Omental fat pad (tissue), 4 donors: ENCODE results near the gene CHST8. TPM values are rescaled to one million over a fixed set of nuclear protein-coding genes. Genes with fewer than 3 reads are reported as not detected.

Experiments used
- ATAC-seq: fragments of 150-250 bp; one replicate; pipeline ENCODE4 v1.9.1; 2016; ENCODE audit warnings: mild to moderate bottlenecking, moderate library complexity; ENCODE audit not compliant: low FRiP score
- DNase-seq: peaks from one replicate; pipeline ENCODE4 v3.0.0-alpha.2; 2019; ENCODE audit warnings: low spot score
- total RNA-seq, 4 donors: library from RNA; depleted of rRNA; stranded (reverse); fragments of >200 nt; gene quantifications; one replicate each; pipeline ENCODE4 v1.1.0, GENCODE V29; 2016
- TF ChIP-seq, protein P1 (sequence below), 3 donors: fragments of 450-650 bp; IDR thresholded peaks; one replicate each; pipeline ENCODE4 v1.5.1; 2016 to 2017; ENCODE audit warnings: antibody characterized with exemption in 3 of 3, mild to moderate bottlenecking in 3 of 3, moderate library complexity in 2 of 3

CHST8 gene
- total RNA-seq, 4 donors from 2014 or later = 1.3 to 4.8 (median 1.4) TPM; not detected in 1

DNA sequence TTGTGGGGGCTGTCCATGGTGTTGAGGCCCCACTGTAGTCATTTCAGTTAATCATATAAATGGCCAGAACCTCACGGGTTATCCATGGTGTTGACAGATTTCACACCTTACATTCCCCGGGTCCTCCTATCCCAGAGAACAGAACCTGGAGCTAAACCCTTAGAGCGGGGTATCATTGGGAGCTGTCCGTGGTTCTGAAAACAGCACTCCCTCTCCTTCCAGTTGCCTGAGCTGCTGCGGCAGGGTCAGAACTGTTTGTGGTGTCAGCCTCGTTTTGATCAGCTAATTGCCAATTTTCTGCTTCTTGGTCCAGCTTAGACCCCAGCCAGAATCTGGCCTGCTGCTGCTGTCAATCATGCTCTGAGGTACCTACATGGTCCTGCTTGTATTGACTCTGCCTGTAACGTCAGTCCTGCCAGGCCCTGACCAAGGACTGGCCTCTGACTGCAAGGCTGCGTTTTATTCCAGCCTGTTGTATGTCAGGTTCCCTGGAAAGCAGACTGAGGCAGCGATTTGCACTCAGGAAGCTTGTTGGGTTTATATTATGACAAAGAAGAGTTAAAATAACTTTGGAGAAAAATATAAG is 119.2 kb downstream of the CHST8 start:
- DNase-seq = no peak
- no peak for ATAC-seq
- TF ChIP-seq, protein P1, sequence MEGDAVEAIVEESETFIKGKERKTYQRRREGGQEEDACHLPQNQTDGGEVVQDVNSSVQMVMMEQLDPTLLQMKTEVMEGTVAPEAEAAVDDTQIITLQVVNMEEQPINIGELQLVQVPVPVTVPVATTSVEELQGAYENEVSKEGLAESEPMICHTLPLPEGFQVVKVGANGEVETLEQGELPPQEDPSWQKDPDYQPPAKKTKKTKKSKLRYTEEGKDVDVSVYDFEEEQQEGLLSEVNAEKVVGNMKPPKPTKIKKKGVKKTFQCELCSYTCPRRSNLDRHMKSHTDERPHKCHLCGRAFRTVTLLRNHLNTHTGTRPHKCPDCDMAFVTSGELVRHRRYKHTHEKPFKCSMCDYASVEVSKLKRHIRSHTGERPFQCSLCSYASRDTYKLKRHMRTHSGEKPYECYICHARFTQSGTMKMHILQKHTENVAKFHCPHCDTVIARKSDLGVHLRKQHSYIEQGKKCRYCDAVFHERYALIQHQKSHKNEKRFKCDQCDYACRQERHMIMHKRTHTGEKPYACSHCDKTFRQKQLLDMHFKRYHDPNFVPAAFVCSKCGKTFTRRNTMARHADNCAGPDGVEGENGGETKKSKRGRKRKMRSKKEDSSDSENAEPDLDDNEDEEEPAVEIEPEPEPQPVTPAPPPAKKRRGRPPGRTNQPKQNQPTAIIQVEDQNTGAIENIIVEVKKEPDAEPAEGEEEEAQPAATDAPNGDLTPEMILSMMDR (IDR thresholded peaks at IDR 0.05) = no peak

DNA sequence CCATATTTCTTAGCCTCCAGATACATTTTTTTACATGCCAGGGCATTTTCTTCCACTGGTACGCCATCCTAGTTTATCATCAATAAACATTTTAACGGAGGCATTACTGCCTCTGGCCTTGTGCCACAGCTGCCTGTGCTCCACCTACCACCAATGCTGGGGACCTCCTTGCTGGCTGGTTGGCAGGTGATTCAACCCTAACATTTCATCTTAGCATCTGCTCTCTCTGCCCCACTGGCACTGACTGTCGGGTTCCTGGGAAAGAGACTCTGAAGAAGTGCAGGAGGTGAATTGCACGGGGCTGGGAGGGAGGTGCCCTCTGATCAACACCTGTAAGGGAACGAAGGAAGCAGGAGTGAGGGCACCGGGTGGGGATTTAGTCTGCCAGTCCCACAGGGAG is 123.5 kb downstream of the CHST8 start:
- no peak for ATAC-seq
- TF ChIP-seq, protein P1 (IDR thresholded peaks at IDR 0.05) = no peak
- no peak for DNase-seq

DNA sequence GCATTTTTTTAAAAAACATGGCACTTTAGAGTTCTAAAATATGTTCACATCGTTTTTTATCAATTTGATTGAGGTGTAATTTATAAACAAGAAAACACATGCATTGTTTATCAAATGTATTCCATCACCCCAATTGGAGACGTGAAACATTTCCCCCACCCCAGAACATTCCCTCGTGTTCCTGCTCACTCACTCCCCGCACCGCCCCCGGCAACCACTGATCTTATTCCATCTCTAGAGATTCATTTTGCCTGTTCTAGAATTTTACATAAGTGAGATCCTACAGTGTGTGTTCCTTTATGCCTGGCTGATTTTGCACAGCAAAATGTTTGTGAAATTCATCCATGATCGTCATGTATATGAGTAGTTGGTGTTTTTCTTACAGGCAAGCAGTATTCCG is 124.4 kb downstream of the CHST8 start:
- TF ChIP-seq, protein P1 (IDR thresholded peaks at IDR 0.05) = no peak
- ATAC-seq (no peak), DNase-seq (no peak)

DNA sequence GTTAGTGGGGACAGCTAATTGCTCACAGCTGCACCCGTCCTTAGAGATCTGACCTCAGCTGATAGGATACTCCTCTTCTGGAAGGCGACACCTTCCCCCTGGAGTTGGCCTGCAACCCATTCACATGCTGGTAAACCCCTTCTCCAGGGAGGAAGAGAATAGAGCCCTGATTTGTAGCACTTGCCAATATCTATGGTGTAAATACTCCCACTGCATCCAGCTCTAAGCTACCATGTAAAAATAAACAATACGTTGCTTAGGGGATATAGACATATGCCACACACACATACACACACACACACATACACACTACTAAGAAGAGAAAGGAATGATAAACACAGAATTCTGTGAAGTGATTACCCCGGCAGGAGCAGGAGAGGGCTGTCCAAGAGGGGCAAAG is 125.5 kb downstream of the CHST8 start:
- TF ChIP-seq, protein P1 (IDR thresholded peaks at IDR 0.05) = no peak
- ATAC-seq = no peak
- no peak for DNase-seq

DNA sequence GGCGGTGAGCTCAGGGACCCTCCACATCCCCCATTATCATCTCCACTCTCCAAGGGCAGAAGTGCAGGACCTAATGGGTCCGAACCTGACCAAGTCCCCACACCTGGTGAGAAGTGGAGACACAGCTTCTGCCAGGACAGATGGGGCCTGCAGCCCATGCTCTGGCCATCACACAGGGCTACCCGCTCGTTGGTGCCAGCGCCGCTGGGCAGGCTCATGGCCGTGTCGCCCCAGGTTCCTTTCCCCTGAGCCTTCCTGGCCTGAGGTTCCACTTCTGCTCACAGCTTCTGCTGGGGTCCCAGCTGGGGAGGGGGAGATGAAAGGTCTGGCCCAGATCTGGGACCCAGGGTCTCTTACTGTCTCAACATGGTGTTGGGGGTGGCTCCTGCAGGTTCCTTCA is 126.5 kb downstream of the CHST8 start:
- ATAC-seq = no peak
- TF ChIP-seq, protein P1 (IDR thresholded peaks at IDR 0.05) = no peak
- no peak for DNase-seq

DNA sequence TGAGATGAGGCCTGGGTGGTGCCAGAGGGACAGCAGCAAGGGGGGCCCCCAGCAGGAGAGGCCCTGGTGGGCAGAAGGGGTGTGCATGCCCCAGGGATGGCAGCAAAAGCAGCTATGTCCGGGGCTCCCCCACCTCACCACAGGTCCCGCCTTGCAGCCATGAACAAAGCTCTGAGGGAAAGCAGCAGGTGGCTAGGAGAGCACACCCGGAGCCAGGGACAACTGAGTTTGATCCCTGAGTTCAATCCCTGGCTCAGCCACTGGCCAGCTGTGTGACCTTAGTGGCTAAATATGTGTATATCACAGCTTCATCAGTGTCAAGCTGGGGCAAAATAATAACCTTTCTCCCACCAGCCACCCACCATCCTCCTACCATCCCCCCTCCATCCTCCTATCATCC is 127.3 kb downstream of the CHST8 start:
- no peak for ATAC-seq
- no peak for DNase-seq
- TF ChIP-seq, protein P1 (IDR thresholded peaks at IDR 0.05) = no peak

DNA sequence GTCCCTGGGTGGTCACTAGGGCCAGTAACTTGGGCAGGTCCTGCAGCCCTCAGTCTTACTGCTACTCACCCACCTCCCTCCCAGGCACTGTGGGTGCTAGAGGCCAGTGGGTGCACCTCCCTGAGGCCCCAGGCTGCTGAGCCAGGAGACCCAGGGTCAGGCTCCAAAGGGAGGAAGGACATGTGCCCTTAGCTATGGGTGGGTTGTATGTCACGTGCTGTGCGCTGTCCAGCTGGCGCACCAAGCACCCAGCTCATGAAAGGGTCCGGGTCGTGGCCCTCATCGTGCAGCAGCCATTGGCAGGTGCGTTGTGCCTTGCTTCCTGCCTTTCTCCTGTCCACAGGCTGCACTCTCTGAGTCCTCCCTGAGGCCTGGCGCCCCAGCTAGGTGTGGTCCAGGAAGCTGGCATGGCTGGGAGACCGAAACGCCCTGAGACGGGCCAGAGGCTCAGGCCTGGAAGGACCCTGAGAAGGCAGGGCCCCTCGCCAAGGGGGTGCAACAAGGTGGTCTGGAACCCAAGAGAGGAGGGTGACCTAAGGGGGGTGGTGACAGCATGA is 127.9 kb downstream of the CHST8 start:
- ATAC-seq = no peak
- DNase-seq = no peak
- TF ChIP-seq, protein P1 (IDR thresholded peaks at IDR 0.05) = no peak
